ENCODE data around the gene TMEM134. TPM values are rescaled to one million over a fixed set of nuclear protein-coding genes. Genes with fewer than 3 reads are reported as not detected.
A peak's percentile ranks its signal among the peaks of the same experiment; 100 is the strongest.

The TMEM134 gene
- total and polyA plus RNA-seq, 2 donors (not counting 3 experiments of a cell fraction or from before 2014, with no cell fraction given), result 33.4 to 207 TPM

DNA sequence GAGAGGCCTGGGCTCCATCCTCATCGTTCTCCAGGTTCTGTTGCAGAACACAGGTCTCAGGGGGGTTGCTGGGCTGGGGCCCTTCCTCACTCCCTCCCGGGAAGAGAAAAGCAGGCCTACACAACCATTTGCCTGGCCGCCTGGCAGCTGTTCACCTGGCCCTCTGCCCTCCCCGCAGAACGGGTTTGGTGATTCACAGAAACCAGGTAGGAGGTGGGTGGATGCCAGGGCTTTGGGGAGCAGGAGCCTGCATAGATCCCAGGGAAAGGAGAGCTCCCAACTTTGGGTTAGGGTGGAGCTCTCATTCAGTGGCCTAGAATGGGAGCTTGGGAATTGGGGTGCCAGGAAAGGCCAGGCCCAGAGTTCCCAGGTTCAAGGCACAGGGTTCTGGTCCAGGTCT lies 995 bp downstream of the TMEM134 start:
- dilution Hi-C loops (cut with MboI; ENCODE audit: extremely low pct_ligation_motif_present, low sequenced_read_pairs), result no loop called here
- H3K27me3 ChIP-seq (ENCODE audit: control insufficient read depth in 2 of 2, insufficient read depth in 2 of 2, low read length in 2 of 2), result no peaks in the 10 kb centered on the region
- no peak overlapping the region for H2AFZ ChIP-seq (ENCODE audit: low read depth, low read length)
- FAIRE-seq (no peak), DNase-seq (ENCODE audit: low read depth, low spot score) (no peak)
- peaks cover 19% of the 10 kb centered on the region for H3K4me1 ChIP-seq (ENCODE audit: control insufficient read depth, extremely low read depth, insufficient read depth, low read length)
- no peak overlapping the region for H3K27ac ChIP-seq (ENCODE audit: insufficient read depth, low read depth, low read length)
- TF ChIP-seq JUN (IDR thresholded peaks at IDR 0.05; ENCODE audit: borderline replicate concordance, insufficient read depth, insufficient read length, low read depth), result no peak
- no peak for TF ChIP-seq GATA2 (IDR thresholded peaks at IDR 0.05; ENCODE audit: insufficient read depth, insufficient read length, low read depth, low read length)
- no peak for TF ChIP-seq POLR2A (IDR thresholded peaks at IDR 0.05; ENCODE audit: low read depth, low read length)
- TF ChIP-seq MYC (IDR thresholded peaks at IDR 0.05; ENCODE audit: low read depth, low read length), result no peak
- TF ChIP-seq, protein P1, sequence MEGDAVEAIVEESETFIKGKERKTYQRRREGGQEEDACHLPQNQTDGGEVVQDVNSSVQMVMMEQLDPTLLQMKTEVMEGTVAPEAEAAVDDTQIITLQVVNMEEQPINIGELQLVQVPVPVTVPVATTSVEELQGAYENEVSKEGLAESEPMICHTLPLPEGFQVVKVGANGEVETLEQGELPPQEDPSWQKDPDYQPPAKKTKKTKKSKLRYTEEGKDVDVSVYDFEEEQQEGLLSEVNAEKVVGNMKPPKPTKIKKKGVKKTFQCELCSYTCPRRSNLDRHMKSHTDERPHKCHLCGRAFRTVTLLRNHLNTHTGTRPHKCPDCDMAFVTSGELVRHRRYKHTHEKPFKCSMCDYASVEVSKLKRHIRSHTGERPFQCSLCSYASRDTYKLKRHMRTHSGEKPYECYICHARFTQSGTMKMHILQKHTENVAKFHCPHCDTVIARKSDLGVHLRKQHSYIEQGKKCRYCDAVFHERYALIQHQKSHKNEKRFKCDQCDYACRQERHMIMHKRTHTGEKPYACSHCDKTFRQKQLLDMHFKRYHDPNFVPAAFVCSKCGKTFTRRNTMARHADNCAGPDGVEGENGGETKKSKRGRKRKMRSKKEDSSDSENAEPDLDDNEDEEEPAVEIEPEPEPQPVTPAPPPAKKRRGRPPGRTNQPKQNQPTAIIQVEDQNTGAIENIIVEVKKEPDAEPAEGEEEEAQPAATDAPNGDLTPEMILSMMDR (IDR thresholded peaks at IDR 0.05; ENCODE audit: extremely low read depth in 1 of 2, insufficient read depth in 1 of 2, low read depth in 1 of 2, low read length in 2 of 2), result no peak
- no peak for TF ChIP-seq EZH2 (IDR thresholded peaks at IDR 0.05; ENCODE audit: borderline replicate concordance, low read depth, low read length, severe bottlenecking)
- no peak for TF ChIP-seq POLR2AphosphoS5 (IDR thresholded peaks at IDR 0.05; ENCODE audit: insufficient read depth, low read depth, low read length)
- TF ChIP-seq, protein P2, sequence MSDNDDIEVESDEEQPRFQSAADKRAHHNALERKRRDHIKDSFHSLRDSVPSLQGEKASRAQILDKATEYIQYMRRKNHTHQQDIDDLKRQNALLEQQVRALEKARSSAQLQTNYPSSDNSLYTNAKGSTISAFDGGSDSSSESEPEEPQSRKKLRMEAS (IDR thresholded peaks at IDR 0.05; ENCODE audit: insufficient read depth, insufficient read length), result no peak
- no peak for TF ChIP-seq FOS (IDR thresholded peaks at IDR 0.05; ENCODE audit: borderline replicate concordance, insufficient read depth, low read length)
- H4K20me1 ChIP-seq (replicated peaks; ENCODE audit: control insufficient read depth, extremely low read depth, insufficient read depth, low read length), result no peaks in the 10 kb centered on the region
- no peaks in the 10 kb centered on the region for H3K9me1 ChIP-seq (replicated peaks; ENCODE audit: control insufficient read depth, extremely low read depth, insufficient read depth, low read length)
- ChIA-PET POLR2A (no interaction called here), CTCF (interaction anchor here (0.8 to 2.6 kb wide), 7 partner anchors 8 to 122 kb away, joined by 3 to 26 read pairs (median 4); partner anchors contain the start of genes AIP, GPR152 and PPP1CA)
- peak overlapping the region; percentile 54 for H3K9ac ChIP-seq (replicated peaks; ENCODE audit: extremely low read depth, insufficient read depth, low read length)
- no peaks in the 10 kb centered on the region for H3K9me3 ChIP-seq (replicated peaks; ENCODE audit: control insufficient read depth, insufficient read depth, low read length)
- no peaks in the 10 kb centered on the region for H3K36me3 ChIP-seq (ENCODE audit: control insufficient read depth in 2 of 2, extremely low read depth in 1 of 2, insufficient read depth in 2 of 2, low read length in 2 of 2)
- H3K4me2 ChIP-seq (ENCODE audit: insufficient read depth, low read length), result peak overlapping the region; percentile 52
- peak overlapping the region in 2 of 3 experiments; percentile 64 to 79 for H3K4me3 ChIP-seq (replicated peaks in 1 of 3; ENCODE audit: insufficient read depth in 1 of 3, low read depth in 1 of 3, low read length in 3 of 3)
- BruUV-seq (replicated peaks), result no TSS peak
- H3K79me2 ChIP-seq (ENCODE audit: control insufficient read depth, insufficient read depth, low read length), result no peaks in the 10 kb centered on the region
- intact Hi-C loops (cut with micrococcal nuclease), result loop anchor here (2.0 to 5.0 kb wide), 3 partner anchors 39 to 115 kb away; partner anchors contain the start of genes POLD4 and RPS6KB2
